ENCODE measurements around the gene PSAPL1.
"Not testable (repeated sequence)": the region's sequence is repeated elsewhere in the genome, so short reads cannot be mapped to it uniquely, and the experiment has no call there.

PSAPL1 gene

DNA sequence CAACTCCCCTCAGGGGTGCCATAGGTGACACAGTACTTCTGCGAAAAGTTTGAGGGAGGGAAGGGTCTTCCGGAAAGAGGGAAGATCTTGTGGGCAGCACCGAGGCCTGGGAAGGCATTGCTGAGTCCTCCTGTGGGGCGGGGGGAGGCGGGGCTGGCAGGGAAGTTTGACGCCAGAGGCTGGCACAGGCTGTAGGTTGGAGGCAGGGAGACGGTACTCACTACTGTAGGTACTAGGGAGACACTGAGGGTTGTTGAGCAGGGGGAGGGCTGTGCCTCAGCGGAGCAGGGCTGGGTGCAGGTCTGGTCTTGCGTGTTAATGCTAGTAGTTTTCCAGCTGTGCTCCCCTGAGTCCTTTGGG, 23.3 kb upstream of the PSAPL1 start:
- no peak for DNase-seq

DNA sequence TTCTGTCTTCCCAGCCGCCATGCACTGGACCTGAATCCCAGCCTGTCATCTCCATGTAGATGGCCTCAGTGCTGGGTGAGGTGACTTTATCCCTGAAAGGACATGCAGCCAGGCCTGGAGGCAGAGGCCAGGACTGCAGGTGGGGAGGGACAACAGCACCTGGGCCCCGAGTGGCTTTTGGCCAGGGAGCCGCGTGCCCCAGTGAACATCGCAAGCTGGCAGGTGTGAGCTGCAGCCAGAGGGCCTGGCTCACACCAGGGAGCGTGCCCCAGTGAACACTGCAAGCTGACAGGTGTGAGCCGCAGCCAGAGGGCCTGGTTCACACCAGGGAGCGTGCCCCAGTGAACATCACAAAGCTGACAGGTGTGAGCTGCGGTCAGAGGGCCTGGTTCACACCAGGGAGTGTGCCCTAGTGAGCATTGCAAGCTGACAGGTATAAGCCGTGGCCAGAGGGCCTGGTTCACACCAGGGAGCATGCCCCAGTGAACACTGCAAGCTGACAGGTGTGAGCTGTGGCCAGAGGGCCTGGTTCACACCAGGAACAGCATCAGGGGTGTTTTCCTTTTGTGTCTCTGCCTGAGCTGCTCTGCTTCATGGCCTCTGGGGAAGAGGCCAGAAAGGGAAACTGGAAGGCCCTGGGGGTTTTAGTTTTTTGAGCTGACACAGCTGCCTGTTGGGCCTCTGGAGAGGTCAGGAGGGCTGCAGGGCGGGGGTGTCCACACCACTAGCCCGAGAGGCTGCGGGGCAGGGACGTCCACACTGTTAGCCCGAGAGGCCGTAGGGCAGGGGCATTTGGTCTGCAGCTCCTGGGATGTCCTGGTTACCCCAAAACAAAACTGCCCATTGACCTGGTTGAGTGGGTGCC, 22.7 kb upstream of the PSAPL1 start:
- DNase-seq, result no peak

DNA sequence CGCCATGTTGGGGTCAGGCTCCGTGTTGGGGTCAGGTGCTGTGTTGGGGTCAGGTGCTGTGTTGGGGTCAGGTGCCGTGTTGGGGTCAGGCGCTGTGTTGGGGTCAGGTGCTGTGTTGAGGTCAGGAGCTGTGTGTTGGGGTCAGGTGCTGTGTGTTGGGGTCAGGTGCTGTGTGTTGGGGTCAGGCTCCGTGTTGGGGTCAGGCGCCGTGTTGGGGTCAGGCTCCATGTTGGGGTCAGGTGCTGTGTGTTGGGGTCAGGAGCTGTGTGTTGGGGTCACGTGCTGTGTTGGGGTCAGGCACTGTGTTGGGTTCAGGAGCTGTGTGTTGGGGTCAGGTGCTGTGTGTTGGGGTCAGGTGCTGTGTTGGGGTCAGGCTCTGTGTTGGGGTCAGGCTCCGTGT, 18.1 kb upstream of the PSAPL1 start:
- DNase-seq, result not testable (repeated sequence)

DNA sequence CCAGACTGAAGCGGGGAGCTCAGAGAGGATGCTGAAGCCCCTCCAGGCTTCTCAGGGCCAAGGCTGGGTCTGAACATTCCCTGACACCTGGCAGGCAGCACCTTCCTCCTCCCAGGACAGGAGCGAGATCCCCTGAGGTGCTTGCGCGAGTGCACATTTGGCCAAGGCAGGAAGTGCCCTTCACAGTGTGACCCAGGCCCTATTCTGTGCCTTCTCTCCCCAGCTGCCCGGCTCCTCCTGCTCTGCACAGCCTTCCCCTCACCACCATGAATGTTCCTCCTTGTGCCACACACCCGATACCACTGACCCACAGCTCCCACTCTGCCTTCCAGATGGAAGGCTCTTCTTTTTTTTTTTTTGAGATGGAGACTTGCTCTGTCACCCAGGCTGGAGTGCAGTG, 17.1 kb upstream of the PSAPL1 start:
- no peak for DNase-seq

DNA sequence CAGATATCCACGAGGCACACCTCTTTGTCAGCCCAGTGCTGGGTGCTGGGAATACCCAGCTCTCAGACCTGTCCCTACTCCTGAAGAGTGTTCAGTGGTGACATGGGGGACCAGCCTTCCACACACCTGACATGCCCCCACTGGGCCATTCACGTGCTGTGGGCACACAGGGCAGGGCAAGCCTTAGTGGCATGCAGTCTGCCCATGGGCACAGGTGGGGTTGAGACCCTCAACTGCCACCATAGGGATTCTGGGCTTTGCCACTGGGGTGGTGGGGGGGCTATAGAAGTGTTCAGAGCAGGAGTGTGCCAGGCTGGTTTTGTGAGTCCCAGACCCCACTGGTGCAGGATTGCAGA, 16.7 kb upstream of the PSAPL1 start:
- DNase-seq, result no peak

DNA sequence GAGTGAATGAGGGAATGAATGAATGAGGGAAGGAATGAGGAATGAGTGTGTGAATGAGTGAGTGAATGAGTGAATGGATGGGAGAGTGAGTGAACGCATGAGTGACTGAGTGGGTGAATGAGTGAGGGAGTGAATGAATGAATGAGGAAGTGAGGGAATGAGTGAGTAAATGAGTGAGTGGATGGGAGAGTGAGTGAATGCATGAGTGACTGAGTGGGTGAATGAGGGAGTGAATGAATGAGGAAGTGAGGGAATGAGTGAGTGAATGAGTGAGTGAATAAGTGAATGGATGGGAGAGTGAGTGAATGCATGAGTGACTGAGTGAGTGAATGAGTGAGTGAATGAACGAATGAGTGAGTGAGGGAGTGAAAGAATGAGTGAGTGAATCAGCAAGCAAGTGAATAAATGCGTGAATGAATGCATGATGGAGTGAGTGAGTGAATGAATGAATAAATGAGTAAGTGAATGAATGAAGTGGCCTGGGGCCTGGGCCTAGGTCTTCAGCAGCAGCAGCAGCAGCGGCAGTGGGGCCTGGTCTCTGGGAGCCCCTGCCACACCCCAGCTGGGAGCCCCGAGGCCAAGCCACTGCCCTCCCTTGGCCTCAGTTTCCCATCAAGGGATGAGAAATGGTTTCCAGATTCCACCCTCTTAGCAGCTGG, 16.2 kb upstream of the PSAPL1 start:
- no peak for DNase-seq

GRCh38 chr4:7448036-7448435, 13.3 kb upstream of the PSAPL1 start:
- DNase-seq, result no peak

GRCh38 chr4:7447236-7447635, 12.5 kb upstream of the PSAPL1 start:
- DNase-seq, result no peak

- no peak for DNase-seq
Measured at GRCh38 chr4:7444731-7445130, 10.0 kb upstream of the PSAPL1 start.

DNA sequence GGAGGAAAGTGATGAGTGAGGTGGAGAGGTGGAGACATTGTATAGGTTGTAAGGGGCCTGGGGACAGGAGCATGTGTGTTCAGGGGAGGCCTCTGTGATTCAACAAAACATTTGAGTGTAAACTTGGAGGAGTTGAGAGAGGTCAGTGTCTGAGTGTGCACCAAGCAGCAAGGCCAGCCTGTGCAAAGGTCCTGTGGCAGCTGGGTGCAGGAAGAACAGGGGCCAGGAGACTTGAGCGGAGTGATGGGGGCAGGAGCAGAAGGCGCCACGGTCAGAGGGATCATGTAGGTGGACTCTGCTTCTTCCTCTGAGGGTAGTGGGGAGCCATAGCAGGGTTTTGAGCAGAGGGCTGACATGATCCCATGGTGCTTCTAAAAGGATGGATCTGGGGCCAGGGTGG, 9.6 kb upstream of the PSAPL1 start:
- no peak for DNase-seq

DNA sequence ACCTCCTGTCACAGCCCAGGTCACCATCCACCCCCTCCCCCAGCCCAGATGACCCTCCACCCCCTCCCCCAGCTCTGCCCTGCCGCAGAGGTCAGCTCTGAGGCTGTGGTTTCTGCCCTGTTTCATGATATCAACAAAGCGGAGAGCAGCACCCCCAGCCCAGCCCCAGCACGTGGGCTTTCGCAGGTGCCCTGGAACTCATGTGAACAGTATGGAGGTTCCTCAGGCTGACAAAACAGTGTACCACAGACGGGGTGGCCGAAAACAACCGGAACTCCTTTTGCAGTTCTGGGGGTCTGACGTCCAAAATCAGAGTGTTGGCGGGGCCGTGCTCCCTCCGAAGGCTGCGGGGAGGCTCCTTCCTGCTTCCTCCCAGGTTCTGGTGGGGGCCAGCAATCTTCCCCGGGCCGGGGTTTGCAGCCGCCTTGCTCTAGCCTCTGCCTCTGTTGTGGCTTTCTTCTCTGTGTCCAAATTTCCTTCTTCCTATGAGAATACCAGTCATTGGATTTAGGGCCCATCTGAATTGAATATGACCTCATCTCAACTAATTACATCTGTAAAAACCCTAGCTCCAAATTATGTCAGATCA, 7.9 kb upstream of the PSAPL1 start:
- DNase-seq, result no peak

GRCh38 chr4:7441201-7441600, 6.5 kb upstream of the PSAPL1 start:
- DNase-seq, result no peak

DNA sequence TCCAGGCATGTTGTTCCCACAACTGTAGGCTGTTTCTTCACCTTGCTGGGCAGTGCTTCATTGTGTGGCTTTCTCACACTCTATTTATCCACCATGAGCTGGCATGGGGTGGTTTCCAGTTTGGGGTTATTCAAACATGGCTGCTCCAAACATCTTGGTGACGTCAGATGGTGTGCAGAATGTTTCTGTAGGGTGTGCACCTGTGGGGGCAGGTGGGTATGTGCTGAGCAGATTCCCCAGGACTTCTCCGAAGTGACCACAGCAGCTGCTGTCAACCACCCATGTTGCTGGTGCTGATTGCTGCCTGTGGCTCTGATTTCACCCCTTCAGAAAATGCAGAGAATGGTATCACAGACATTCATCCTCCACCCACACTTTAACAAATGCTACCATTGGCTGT, 5.0 kb upstream of the PSAPL1 start:
- no peak for DNase-seq

DNA sequence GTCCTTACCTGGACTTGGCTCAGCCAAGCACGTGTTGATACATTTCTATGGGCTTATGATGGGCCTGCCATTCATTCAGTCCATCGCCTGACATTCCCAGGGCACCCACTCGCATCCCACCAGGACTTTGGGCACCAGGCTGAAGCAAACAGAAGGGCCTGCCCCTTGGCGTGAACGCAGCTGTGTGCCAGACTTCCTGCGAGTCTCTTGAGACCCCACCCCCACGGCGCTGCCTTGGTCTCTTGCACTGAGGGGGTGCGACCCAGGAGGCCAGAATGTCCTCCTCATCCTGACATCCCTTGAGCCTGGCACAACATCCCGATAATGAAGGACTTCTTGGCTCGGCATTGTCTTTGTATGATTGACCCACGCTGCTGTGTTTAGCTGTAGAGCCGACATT, 1.5 kb upstream of the PSAPL1 start:
- DNase-seq, result no peak

GRCh38 chr4:7435471-7436061, 836 bp upstream of the PSAPL1 start:
- DNase-seq, result no peak

GRCh38 chr4:7434141-7434765, 477 bp downstream of the PSAPL1 start:
- no peak for DNase-seq

- no peak for DNase-seq
Measured at GRCh38 chr4:7433376-7434140, 1.2 kb downstream of the PSAPL1 start.

- no peak for DNase-seq
Measured at GRCh38 chr4:7432531-7433375, 2.0 kb downstream of the PSAPL1 start.

DNA sequence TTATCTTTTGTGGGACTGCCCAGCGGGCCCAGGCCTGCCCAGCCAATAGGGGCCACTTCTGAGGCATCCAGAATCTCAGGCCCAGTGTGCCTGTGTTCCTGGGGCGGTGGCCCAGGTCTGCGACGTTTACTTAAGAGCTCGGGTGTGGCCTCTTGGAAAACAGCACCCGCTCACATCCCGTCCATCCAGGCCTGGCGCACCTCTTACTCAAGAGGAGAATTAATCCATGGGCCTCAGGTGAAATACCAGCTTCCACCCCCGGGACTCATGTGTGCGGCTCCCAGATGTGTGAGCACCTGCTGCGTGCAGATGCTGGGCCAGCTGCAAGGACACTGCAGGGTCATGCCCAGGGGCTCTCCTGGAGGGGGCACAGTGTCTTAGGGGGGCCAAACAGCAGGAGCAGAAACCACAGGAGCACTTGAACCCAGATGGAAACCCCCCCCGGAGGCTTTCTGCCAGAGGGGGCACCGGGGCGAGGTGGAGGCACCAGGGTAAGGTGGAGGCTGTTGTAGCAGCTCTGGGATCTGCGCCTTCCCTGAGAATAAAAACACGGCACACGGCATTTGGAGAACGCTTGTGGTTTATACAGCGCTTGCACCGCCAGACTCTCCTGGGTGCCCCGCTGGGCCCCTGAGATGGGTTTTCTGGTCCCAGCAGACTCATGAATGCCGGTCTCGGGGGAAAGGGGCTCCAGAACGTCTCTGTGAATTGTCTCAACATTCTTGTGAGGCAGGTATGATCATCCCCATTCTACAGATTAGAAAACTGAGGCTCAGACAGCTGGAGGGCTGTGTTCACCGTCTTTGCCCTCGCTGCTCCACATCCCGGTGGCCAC, 2.8 kb downstream of the PSAPL1 start:
- no peak for DNase-seq

- DNase-seq, result no peak
Measured at GRCh38 chr4:7430965-7431695, 3.6 kb downstream of the PSAPL1 start.
